IPS-18a (cell line): ENCODE measurements around the gene C16orf92.
"Not testable (repeated sequence)": the region's sequence is repeated elsewhere in the genome, so short reads cannot be mapped to it uniquely, and the experiment has no call there.

Source experiments
- H3K27ac ChIP-seq: one replicate; pipeline ENCODE4 v1.5.1; 2013; ENCODE audit warnings: low read length
- H3K27me3 ChIP-seq: one replicate; pipeline ENCODE4 v1.6.1; 2013; ENCODE audit warnings: mild to moderate bottlenecking, low read length; ENCODE audit not compliant: control insufficient read depth, insufficient read depth
- H3K36me3 ChIP-seq: one replicate; pipeline ENCODE4 v1.6.1; 2013; ENCODE audit warnings: low read depth, low read length; ENCODE audit not compliant: control insufficient read depth
- H3K4me1 ChIP-seq: one replicate; pipeline ENCODE4 v1.6.1; 2013; ENCODE audit warnings: low read depth, low read length; ENCODE audit not compliant: control insufficient read depth
- H3K4me3 ChIP-seq: one replicate; pipeline ENCODE4 v1.5.1; 2013; ENCODE audit warnings: low read length
- H3K9ac ChIP-seq: one replicate; pipeline ENCODE4 v1.6.1; 2013; ENCODE audit warnings: mild to moderate bottlenecking, low read length, moderate library complexity
- H3K9me3 ChIP-seq: one replicate; pipeline ENCODE4 v1.6.1; 2013; ENCODE audit warnings: low read depth, low read length; ENCODE audit not compliant: control insufficient read depth

C16orf92 gene

GRCh38 chr16:30009990-30010843 lies 12.8 kb upstream of the C16orf92 start:
- Histone ChIP-seq H3K9ac (no peak overlapping the region), H3K4me3 (peak overlapping the region; percentile 74), H3K27ac (no peak overlapping the region), H3K27me3 (peaks cover 25% of the 10 kb centered on the region), H3K4me1 (peaks cover 4% of the 10 kb centered on the region), H3K9me3 (no peaks in the 10 kb centered on the region), H3K36me3 (no peaks in the 10 kb centered on the region)

GRCh38 chr16:30010844-30011713 lies 11.9 kb upstream of the C16orf92 start, which contains the start of gene DOC2A:
TSS of gene DOC2A (minus strand) at chr16:30011027. CDS start at chr16:30010222, 805 bp downstream.
- Histone ChIP-seq H3K36me3 (no peaks in the 10 kb centered on the region), H3K4me1 (peaks cover 4% of the 10 kb centered on the region), H3K4me3 (peak within 1 kb of the TSS; percentile 74), H3K27me3 (peaks cover 25% of the 10 kb centered on the region), H3K9me3 (no peaks in the 10 kb centered on the region), H3K27ac (no peak within 1 kb of the TSS), H3K9ac (no peak within 1 kb of the TSS)

GRCh38 chr16:30011714-30012504 lies 11.1 kb upstream of the C16orf92 start:
- no peaks in the 10 kb centered on the region for H3K9me3 ChIP-seq
- no peaks in the 10 kb centered on the region for H3K36me3 ChIP-seq
- H3K27ac ChIP-seq: no peak overlapping the region
- peaks cover 4% of the 10 kb centered on the region for H3K4me1 ChIP-seq
- H3K27me3 ChIP-seq: peaks cover 25% of the 10 kb centered on the region
- H3K4me3 ChIP-seq: peak overlapping the region; percentile 74
- H3K9ac ChIP-seq: no peak overlapping the region

- not testable (repeated sequence) for H3K36me3 ChIP-seq, H3K9me3 ChIP-seq, H3K4me3 ChIP-seq, H3K9ac ChIP-seq, H3K4me1 ChIP-seq, H3K27ac ChIP-seq
- H3K27me3 ChIP-seq: peaks cover 25% of the 10 kb centered on the region
Observed at GRCh38 chr16:30012598-30012997, 10.4 kb upstream of the C16orf92 start.

GRCh38 chr16:30015450-30015849 lies 7.5 kb upstream of the C16orf92 start:
- H3K27me3 ChIP-seq: peaks cover 12% of the 10 kb centered on the region
- H3K9me3 ChIP-seq, H3K4me1 ChIP-seq, H3K4me3 ChIP-seq, H3K27ac ChIP-seq, H3K36me3 ChIP-seq, H3K9ac ChIP-seq: not testable (repeated sequence)

GRCh38 chr16:30016555-30017276 lies 6.3 kb upstream of the C16orf92 start:
- peaks cover 7% of the 10 kb centered on the region for H3K27me3 ChIP-seq
- H3K27ac ChIP-seq: no peak overlapping the region
- H3K36me3 ChIP-seq: no peaks in the 10 kb centered on the region
- H3K9ac ChIP-seq: no peak overlapping the region
- H3K9me3 ChIP-seq: no peaks in the 10 kb centered on the region
- no peaks in the 10 kb centered on the region for H3K4me1 ChIP-seq
- H3K4me3 ChIP-seq: no peak overlapping the region

GRCh38 chr16:30017277-30017656 lies 5.7 kb upstream of the C16orf92 start:
- Histone ChIP-seq H3K9ac (no peak overlapping the region), H3K4me1 (no peaks in the 10 kb centered on the region), H3K4me3 (no peak overlapping the region), H3K27me3 (peaks cover 1% of the 10 kb centered on the region), H3K36me3 (no peaks in the 10 kb centered on the region), H3K9me3 (no peaks in the 10 kb centered on the region), H3K27ac (no peak overlapping the region)

- not testable (repeated sequence) for H3K36me3 ChIP-seq, H3K4me3 ChIP-seq, H3K27me3 ChIP-seq, H3K4me1 ChIP-seq, H3K27ac ChIP-seq, H3K9me3 ChIP-seq, H3K9ac ChIP-seq
Observed at GRCh38 chr16:30017937-30018336, 5.1 kb upstream of the C16orf92 start.

GRCh38 chr16:30018731-30019158 lies 4.3 kb upstream of the C16orf92 start:
- no peaks in the 10 kb centered on the region for H3K36me3 ChIP-seq
- no peak overlapping the region for H3K4me3 ChIP-seq
- H3K9ac ChIP-seq: no peak overlapping the region
- H3K9me3 ChIP-seq: no peaks in the 10 kb centered on the region
- H3K4me1 ChIP-seq: no peaks in the 10 kb centered on the region
- no peak overlapping the region for H3K27ac ChIP-seq
- H3K27me3 ChIP-seq: no peaks in the 10 kb centered on the region

GRCh38 chr16:30023586-30023985 lies 588 bp downstream of the C16orf92 start:
- no peaks in the 10 kb centered on the region for H3K27me3 ChIP-seq
- no peak overlapping the region for H3K27ac ChIP-seq
- H3K4me3 ChIP-seq: no peak overlapping the region
- no peaks in the 10 kb centered on the region for H3K9me3 ChIP-seq
- H3K9ac ChIP-seq: no peak overlapping the region
- H3K36me3 ChIP-seq: no peaks in the 10 kb centered on the region
- H3K4me1 ChIP-seq: no peaks in the 10 kb centered on the region
